ENCODE results near the gene AOC3.

GRCh38 chr17:42835732-42836131 is 15.3 kb upstream of the AOC3 start:
- TF ChIP-seq ZNF781 (CRISPR knock-in tag; IDR thresholded peaks at IDR 0.05; ENCODE audit: borderline replicate concordance, not compliant biosample characterization) (no peak), THYN1 (CRISPR knock-in tag; IDR thresholded peaks at IDR 0.05; ENCODE audit: borderline replicate concordance, low read depth) (no peak)

All from HepG2 (cell line).